A204.1 (cell line): ENCODE results near the gene TSSK6.

Source experiments
- FAIRE-seq: peaks from 2 replicates; lab custom pipeline; 2012; peaks lifted over from hg19 to GRCh38; lab: Jason Lieb, UNC

TSSK6 gene

DNA sequence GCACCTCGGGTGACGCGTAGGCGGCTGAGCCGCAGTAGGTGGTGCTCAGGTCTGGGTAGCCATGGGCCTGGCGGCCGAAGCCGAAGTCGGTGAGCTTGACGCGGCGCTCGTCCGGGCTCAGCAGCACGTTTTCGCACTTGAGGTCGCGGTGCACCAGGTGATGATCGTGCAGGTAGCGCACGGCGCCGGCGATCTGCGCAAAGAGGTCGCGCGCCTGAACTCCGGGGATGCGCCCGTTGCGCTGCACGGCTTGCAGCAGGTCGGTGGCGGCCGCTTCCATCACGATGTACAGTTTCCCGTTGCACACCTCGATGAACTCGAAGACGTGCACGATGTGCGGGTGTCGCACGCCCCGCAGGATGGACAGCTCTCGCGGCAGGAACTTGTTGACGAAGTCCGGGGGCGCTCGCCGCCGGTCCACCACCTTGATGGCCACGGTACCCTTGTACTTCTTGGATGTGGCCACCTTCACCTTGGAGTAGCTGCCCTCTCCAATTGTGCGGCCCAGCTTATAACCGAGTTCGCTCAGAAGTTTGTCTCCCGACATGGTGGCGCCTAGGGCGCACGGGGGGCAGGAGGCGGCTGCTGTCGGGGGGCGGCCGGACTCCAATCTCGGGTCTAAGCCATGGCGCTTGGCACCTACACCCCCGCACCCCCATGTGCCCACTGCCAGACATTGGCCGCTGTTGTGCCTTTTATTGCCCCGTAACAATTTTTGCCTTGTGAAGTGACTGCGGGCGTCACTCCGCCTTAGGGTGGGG lies at the start of gene TSSK6:
TSSK6 (minus strand) TSS at position 668 of the 761 bp plus-strand sequence; CDS start at position 547, 121 bp downstream.
- FAIRE-seq: no peak

DNA sequence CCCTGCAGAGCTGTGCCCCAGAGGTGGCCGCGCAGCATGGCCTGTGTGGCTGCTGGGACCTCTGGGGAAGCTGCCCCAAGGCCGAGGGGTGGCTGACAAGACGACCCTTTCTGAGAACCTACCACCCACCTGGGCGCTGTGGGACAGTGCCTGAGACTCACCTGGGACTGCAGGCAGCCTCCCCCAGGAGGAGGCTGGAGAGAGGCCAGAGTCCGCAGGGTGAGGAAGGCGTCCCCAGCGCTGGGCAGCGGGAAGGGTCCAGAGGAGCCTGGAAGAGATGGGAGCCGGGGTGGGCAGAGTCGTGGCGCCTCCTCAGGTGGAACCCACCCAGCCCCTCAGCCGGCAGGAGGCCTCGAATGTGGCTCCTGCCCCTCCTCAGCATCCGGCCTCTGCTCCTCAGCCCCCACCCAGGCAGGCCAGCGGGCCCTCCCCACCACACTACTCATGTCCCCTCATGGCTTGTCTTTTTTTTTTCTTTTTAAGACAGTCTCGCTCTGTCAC lies 48.0 kb upstream of the TSSK6 start:
- FAIRE-seq: no peak

DNA sequence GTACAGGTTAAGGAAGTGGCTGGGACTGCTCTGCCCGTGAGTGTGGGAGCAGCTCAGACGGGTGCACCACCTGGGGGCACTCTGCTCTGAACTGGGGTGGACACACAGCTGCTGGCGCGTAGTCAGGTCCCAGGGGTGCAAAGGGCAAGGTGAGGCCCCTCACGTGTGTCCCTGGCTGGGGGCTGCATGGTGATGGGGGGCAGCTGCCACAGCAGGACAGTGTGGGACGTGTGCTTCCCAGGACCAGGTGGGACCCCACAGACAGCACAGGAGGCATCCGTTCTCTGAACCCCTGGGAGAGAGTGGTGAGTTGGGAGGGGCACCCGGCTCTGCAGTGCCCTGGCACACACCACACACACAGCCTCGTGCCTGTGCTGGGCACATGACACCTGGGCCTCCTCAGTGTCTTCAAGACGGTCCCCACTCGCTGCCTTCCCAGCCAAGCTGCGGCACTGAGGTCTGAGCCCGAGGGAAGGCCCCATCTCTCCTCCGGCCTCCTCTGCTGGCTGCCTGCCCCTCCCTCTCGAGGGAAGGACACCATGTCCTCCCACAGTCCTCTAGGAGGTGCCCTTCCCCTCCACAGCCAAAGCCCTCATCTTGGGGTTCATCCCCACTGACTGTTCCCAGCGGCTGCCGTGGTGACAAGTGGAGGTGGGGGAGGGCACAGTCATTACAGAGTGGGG lies 47.5 kb upstream of the TSSK6 start:
- no peak for FAIRE-seq

DNA sequence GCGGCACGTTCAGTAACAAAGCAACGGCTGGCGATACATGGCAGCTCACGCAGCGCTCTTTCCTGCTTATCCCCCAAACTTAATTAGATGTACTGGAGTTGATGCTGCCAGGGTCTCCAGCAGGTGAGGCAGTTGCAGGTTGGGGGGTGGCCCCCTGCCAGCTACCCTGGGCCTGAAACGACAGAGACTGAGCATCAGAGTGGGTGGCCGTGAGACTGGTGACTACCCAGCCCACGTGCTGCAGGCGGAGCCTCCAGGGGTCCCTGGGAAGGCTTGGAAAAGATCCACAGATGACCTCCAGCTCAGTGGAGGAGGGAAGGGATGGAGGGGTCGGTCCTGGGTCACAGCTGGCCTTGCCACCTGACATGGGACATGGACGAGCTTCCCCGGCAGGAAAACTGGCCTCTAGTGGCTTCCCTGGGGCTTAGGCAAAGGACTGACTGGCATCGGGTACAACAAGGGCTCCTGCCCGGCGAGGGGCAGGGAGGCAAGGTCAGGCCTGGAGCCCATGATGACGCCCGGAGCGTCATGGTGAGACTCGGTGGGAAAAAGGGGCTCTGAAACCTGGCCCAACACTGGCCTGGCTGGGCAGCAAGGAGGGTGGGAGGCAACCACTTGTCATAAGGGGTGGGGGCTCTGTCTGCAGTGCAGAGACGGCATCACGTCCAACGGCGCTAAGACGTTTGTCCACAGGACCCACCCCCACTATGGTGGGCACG lies 46.8 kb upstream of the TSSK6 start:
- FAIRE-seq: no peak

DNA sequence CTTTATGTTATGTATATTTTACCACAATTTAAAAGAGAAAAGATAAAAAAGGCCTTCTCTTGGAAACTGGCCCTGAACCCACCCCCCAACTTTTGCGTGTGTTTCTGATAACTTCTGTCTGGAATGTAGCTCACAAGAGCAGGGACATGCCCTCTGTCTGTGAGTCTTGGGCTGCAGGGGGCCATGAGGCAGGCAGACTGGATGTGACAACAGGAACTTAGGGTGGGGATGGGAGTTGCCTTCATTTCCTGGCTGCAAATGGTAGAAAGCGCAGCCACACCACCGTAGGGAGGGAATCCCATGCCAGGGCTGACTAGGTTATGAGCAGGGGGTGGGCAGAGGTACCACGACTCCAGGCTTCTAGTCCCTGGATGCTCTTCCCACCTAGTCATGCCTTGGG lies 44.6 kb upstream of the TSSK6 start:
- FAIRE-seq: no peak

DNA sequence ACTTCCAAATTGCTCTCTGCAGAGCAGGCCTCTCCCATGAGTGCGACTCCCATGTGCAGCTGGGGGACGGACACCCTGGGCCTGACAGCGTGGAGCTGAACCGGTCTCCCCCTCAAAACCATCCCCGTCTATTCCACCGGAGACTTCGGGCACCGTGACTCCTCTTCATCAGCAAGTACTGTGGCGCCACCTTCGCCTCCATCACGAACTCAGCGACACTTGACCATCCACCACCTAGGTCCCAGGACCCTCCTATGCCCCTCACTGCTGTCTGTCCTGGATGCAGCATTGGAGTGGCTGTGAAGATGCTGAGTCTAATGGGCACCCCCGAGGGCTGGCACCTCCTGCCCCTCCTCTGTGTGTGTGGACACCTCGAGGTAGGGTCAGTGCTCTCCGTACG lies 43.3 kb upstream of the TSSK6 start:
- FAIRE-seq: no peak

DNA sequence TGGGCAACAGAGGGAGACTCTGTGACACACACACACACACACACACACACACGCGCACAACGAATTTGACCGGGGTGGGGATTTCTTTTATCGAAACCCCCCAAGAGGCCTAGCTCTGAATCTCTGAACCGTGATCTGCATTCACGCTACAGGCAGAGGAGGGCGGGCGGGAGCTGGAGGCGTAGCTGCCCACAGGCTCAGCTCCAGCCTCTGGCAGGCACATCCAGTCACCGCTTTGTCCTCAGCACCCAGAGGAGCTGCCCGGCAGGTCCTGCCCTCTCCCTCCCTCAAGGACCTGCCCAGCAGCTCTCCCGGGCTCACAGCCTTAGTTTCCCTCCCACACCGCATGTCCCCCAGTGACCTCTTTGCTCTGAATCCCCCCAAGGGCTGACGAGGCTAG lies 42.7 kb upstream of the TSSK6 start:
- no peak for FAIRE-seq

DNA sequence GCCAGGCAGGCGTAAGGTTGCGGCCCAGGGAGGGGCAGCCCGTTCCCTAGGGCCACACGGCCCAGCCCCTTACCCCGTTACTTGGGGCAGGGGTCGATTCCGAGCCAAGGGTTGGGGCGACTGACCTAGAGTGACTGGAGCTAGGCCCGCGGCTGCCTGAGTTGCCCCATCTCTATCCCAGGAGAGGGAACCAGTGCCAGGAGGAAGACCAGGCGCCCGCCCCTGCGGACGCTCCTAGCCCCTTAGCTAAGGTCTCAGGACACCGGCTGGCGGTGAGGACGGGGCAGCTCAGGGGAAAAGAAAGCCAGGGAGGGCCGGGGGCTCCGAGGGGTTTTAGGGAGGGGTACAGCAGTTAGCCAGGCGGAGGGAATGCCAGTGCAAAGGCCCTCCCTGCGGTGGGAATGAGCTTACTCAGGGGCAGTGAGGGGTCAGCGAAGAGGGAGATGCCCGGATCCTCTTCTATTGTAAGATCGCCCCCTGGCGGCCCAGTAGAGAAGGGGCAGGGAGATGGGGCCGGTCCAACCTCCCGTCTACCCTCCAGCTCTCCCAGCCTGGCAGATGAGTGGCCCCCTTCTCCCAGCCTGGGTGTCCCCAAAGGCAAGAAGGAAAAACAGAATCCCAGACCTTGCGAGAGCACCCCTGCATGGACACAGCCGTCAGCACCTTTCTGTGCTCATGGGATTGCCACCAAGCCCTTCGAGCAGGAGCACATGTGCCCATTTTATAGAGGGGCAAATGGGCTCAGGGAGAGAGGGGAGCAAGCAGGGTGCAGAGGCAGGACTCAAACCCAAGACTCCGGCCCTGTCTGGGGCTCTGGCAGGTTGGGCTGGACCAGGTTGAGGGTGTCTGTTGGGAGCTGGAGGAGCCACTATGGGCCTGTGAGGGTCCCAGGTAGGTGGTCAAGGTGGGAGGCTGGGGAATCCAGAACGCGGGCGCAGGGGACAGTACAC lies 39.0 kb upstream of the TSSK6 start:
- FAIRE-seq: no peak

DNA sequence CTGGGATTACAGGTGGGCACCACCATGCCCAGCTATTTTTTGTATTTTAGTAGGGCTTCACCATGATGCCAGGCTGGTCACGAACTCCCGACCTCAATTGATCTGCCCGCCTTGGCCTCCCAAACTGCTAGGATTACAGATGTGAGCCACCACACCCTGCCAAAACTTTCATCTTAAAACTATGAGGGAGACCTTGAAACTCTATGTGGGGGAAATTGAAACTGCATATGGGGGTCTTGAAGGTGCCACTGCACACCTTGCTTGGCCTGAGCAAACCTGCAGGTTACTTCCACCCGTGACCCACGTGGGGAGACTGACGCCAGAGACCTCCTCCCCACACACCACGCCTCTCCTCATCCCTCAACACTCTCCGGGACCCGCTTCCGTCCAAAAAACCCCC lies 38.3 kb upstream of the TSSK6 start:
- FAIRE-seq: no peak

DNA sequence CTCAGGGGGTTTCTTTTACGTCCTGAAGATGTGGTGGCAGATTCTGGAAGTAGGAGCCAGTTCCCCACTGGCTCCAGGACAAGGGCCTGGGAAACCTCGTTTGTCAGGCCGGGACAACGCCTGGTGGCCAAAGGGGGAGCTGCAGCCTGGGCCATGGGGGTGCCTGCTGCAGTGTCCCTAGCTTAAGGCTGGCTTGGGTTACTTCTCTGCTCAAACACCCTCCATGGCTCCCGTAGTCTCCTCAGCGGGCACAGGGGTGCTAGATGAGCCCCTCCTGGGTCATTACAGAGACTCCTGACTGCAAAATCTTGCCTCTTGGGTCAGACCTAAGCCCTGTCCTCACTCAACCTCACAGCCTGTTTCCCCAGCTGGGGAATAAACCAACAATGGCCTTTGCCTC lies 37.5 kb upstream of the TSSK6 start:
- no peak for FAIRE-seq

DNA sequence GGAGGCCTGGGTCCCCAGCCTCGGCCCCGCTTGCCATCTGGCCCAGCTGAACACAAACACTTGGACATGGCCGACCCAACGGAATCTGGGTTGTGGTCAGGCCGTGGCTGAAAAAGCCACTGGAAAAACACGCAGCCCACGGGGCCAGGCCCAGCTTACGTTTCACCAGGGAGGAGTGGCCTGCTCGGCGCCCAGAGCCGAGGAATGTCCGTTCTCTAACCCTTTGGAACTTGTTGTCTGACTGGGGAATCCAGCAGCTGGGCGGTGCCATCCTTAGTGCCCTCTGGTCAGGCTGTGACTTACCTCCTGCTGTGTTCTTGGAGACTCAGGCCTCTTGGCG lies 36.5 kb upstream of the TSSK6 start:
- FAIRE-seq: no peak

DNA sequence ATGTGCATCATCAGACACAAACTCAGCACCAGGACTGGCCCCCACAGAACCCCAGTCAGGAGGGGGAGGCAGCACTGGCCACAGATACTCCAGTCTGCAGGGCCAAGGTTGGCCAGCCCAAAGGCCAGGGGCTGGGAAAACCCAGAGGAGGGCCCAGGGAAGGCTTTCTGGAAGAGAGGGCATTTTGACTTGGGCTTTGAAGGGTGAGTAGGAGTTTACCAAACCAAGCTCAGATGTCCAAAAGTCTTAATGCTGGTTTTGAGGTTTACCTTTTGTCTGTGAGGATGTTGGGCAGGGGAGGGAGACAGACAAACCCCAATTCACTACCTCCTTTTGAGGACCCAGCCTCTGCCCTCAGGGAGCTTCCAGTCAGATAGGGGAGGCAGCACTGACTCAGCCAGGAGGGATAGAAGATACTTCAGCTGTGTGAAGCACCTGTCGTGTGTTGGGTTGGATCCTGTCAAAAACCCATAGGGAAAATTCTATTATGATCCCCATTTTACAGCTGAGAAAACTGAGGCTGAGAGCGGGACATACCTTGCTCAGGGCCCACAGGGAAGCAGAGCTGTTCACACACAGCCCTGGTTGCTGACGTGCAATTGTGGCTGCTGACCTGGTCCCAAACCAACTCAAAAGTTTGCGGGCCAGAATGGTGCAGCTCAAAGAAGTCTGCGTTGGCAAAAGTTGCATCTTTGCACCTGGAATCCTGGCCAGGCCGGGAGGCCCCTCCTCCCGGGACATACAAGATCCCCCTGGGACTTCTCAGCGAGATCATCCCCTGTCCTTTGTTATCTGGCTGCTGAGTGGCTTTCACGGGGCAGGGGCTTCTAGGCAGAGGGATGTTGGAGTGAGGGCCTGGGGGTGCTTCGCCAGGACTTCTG lies 35.9 kb upstream of the TSSK6 start:
- FAIRE-seq: no peak

DNA sequence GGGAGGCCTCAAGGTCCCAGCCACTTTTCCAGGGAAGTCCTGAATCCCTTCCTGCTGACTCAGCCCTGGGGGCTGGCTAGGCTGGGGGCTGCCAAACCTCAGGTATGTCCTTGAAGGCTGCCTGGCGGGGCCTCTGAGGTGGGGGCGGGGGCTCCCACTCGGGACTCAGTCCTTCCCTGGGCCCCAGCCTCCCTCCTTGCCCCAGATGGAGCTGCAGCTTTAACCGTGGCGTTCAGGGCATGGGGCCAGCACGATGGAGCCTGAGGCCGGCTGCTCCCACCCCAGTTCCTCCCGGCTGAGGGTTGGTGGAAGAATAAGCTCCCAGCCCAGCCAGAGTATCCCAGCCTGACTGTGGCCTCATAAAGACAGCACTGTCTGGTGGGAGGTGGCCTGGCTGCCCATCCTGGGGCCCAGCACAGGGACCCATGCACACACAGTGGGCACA lies 35.2 kb upstream of the TSSK6 start:
- no peak for FAIRE-seq

DNA sequence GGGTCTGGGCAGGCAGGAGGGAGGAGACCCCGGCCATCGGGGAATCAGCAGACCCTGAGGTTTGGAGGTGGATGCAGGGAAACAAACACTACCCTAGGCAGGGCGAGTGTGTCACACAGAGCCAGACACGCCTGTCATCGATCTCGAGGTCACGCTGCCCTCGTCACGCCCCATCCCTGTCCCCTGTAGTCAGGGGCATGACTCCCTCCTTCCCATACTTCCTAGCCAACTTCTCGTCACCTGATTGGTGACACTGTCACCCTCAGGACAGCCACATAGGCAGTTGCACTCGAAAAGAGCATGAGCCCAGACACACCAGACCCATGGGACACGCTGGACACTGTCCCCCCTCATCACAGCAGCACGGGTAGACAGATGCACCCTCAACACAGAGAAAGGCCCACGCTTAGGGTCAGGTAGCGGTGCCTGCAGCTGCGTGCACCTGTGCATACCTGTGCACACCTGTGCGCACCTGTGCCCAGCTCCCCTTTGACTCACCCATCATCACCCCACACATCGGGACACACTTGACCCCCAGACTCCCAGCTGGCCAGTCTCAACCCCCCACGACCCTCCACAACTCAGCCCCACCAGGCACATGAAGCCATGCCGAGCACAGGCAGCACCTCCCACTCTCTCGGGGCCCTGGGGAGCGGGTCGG lies 34.6 kb upstream of the TSSK6 start:
- no peak for FAIRE-seq

DNA sequence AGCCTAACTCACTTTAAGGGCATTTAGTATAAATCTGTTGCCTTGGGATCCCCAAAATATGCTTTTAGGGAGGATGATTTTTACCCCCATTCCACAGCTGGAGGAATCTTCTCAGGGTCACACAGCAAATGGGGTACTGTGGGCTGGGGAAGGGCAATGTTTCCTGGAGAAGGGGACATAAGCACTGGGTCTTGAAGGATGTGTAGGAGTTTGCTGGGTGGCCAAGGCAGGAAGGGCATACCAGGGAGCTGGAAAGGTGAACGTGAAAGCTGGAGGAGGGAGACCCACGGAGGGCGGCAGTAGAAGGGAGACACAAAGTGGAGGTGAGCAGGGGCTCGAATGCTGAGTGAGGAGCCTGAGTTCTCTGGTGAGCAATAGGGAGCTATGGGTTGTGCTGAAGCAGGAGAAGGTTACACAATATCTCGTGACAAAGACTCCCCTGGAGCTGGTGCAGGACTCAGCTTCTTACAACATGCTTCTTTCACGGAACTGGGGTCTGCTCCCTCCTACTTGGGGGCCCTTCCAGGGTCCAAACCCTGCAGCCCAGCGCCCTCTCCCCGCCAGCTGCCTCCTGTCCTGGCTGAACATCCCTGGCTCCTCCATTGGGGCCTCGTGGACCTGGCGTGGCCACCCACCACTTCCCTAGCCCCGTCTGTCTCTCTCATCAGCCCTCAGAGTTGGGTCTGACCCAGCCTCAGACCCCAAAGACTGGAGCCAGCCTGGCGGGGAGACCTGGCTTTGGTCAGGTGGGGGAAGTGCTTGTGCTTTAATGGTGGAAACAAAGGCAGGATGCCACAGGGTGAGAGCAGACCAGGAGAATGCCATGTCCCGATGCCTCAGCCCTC lies 33.8 kb upstream of the TSSK6 start:
- FAIRE-seq: no peak

DNA sequence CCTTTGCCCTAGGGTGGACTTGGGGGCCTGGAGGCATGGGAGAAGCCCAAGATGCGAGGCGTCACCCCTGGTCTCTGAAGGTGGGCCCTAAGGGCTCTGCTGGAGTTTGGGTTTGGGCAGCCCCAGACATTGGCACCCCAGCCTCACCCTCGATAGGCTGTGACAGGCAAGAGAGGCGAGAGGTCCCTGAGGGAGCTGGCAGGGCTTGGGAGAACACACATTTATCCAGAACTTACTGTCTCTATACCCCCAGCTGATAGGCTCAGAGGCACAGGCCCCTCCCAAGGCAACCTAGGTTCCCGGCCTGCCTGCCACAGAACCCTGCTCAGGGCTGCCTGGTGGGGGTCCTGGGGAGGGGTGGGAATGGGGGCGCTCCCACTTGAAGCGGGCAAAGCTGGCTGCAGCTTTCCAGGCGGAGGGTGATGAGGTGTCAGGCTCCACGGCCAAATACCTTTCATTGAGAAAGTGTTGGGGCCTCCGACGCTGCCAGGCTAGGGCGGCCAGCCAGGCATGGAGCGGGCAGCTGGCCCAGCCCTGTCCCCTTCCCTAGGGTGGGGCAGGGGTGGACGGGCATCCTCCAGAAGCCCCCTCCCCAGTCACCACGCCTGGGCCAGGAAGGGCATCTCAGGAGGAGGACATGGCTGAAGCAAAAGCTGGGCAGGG lies 32.5 kb upstream of the TSSK6 start:
- no peak for FAIRE-seq

DNA sequence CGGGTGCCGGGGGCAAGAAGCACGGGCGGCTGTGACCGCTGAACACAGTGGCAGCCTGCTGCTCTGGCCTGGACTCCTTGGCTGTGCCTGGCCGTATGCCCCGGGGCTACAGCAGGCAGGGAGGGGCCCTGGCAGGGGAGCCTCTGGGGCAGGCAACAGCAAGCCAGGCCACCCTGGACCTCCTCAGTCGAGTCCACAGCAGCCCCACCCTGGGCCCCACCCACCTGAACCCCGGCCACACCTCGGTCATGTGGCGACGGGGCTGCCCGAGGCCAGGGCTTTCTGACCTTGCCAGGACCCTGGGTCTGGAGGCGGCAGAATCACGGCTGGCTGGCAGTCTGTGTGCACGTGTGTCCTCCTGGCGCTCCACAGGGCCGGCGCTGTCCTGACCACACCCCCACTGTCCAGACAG lies 31.4 kb upstream of the TSSK6 start:
- no peak for FAIRE-seq

DNA sequence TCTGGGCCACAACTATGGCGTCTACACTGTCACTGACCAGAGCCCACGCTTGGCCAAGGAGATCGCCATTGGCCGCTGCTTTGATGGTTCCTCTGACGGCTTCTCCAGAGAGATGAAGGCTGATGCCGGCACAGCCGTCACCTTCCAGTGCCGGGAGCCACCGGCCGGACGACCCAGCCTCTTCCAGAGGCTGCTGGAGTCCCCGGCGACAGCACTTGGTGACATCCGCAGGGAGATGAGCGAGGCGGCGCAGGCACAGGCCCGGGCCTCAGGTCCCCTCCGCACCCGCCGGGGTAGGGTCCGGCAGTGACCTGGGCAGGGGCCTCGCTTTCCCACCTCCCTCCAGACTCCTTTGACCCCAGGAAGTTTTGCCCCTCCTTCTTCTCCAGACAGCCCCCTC lies 30.4 kb upstream of the TSSK6 start:
- no peak for FAIRE-seq
